Measurements from ENCODE around the gene PANK2.

DNA sequence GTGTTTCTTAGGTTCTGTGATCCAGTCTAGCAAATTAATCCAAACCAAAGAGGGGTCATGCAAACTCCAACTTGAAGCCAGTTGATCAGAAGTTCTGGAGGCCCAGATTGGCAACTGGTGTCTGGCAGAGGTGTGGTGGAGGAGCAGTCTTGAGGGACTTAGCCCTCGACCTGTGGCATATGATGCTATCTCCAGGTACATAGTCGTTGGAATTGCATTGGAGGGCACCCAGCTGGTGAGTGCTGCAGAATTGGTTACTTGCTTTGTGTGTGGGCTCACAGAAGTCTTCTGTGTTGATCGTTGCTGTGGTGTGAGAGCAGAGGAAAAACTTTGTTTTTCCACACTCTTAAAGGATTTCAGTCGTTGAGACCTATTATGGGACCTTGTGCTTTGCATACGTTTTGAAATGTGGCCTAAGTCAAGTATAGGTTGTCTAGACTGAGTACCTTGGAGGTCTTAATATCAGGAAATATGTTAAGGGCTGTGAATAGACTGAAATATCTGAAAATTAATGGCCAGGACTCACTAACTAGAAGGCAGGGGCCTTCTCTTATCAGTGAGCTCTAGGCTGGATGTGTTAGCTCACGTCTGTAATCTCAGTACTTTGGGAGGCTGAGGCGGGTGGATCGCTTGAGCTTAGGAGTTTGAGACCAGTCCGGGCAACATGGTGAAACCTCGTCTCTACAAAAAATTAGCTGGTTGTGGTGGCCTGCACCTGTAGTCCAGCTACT, 7.8 kb downstream of the PANK2 start:
- TF ChIP-seq, protein P1, sequence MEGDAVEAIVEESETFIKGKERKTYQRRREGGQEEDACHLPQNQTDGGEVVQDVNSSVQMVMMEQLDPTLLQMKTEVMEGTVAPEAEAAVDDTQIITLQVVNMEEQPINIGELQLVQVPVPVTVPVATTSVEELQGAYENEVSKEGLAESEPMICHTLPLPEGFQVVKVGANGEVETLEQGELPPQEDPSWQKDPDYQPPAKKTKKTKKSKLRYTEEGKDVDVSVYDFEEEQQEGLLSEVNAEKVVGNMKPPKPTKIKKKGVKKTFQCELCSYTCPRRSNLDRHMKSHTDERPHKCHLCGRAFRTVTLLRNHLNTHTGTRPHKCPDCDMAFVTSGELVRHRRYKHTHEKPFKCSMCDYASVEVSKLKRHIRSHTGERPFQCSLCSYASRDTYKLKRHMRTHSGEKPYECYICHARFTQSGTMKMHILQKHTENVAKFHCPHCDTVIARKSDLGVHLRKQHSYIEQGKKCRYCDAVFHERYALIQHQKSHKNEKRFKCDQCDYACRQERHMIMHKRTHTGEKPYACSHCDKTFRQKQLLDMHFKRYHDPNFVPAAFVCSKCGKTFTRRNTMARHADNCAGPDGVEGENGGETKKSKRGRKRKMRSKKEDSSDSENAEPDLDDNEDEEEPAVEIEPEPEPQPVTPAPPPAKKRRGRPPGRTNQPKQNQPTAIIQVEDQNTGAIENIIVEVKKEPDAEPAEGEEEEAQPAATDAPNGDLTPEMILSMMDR (IDR thresholded peaks at IDR 0.05): no peak
- TF ChIP-seq POLR2A (IDR thresholded peaks at IDR 0.05): no peak

All from body of pancreas (tissue), 4 donors.